Spleen (tissue), 7 donors: ENCODE measurements around the gene SNCA.

Experiments
- POLR2A ChIP-seq, 3 donors: fragments of 450-650 bp; IDR thresholded peaks; one replicate each; pipeline ENCODE4 v1.5.1; 2017; ENCODE audit warnings: antibody characterized with exemption in 3 of 3, mild to moderate bottlenecking in 1 of 3
- POLR2AphosphoS5 ChIP-seq, 3 donors: sonication (generic); formaldehyde crosslinking; IDR thresholded peaks; one replicate each; pipeline ENCODE4 v1.5.1; 2017; ENCODE audit warnings: antibody characterized with exemption in 3 of 3
- TF ChIP-seq, protein P1 (sequence below), 11 experiments: fragments of 200-600 bp in 7 of 11; fragments of 450-650 bp in 4 of 11; sonication (generic) in 4 of 11; IDR thresholded peaks in 8 of 11; conservative IDR thresholded peaks in 3 of 11; 1 replicate in 7 of 11; 2 replicates in 4 of 11; pipeline versions ENCODE4 v1.4.0 to v1.8.0; 2016 to 2021; ENCODE audit warnings: antibody characterized with exemption in 11 of 11, inconsistent platforms in 4 of 11, mild to moderate bottlenecking in 1 of 11
- donor health status: DM: no; HTN: no; CAD: no; lungs with moderate emphysema.
- donor health status: DM: no; HTN: no; CAD: no.
- donor health status: DM: no; HTN: no; CAD: no.

DNA sequence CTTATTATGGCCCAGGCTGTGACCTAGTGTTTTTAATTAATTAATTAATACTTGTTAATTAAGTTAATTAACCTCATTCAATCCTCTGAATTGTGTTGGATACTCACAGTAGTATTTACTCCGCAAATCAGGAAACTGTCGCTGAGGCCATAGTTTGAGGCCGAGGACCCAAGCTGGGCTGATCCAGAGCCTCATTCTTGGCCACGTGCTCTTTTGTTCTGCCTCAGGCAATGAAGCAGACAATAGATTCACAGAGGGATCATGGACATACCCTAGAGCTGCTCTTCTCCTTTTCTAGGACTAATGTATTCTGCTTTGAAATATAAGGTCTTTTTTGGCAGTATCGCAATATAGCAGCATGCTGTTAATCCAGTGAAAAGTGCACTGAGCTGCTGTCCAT lies 24.0 kb upstream of the SNCA start:
- TF ChIP-seq, protein P1, sequence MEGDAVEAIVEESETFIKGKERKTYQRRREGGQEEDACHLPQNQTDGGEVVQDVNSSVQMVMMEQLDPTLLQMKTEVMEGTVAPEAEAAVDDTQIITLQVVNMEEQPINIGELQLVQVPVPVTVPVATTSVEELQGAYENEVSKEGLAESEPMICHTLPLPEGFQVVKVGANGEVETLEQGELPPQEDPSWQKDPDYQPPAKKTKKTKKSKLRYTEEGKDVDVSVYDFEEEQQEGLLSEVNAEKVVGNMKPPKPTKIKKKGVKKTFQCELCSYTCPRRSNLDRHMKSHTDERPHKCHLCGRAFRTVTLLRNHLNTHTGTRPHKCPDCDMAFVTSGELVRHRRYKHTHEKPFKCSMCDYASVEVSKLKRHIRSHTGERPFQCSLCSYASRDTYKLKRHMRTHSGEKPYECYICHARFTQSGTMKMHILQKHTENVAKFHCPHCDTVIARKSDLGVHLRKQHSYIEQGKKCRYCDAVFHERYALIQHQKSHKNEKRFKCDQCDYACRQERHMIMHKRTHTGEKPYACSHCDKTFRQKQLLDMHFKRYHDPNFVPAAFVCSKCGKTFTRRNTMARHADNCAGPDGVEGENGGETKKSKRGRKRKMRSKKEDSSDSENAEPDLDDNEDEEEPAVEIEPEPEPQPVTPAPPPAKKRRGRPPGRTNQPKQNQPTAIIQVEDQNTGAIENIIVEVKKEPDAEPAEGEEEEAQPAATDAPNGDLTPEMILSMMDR (IDR thresholded peaks at IDR 0.05 in 8 of 11, conservative IDR thresholded peaks at IDR 0.05 in 3 of 11) = no peak
- TF ChIP-seq POLR2AphosphoS5 (IDR thresholded peaks at IDR 0.05) (no peak), POLR2A (IDR thresholded peaks at IDR 0.05) (no peak)
